HG03045 (cell line): ENCODE measurements around the gene RASSF5.
"Not testable (repeated sequence)": the region's sequence is repeated elsewhere in the genome, so short reads cannot be mapped to it uniquely, and the experiment has no call there.

Experiments used
- ATAC-seq: cut with Tn5 transposase; IDR thresholded peaks from one replicate; pipeline ENCODE4 v1.9.1; 2021; ENCODE audit warnings: mild to moderate bottlenecking, moderate library complexity; ENCODE audit not compliant: unreplicated experiment

The RASSF5 gene

DNA sequence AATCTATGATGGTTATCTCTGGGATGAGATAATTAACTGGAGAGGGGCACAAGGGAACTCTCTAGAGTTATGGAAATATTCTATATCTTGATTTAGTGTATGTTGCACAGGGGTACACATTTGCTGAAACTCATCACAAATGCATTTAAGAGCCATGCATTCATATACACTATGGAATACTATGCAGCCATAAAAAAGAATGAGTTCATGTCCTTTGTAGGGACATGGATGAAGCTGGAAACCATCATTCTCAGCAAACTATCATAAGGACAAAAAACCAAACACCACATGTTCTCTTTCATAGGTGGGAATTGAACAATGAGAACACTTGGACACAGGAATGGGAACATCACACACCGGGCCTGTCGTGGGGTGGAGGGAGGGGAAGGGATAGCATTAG is 119.1 kb downstream of the RASSF5 start:
- not testable (repeated sequence) for ATAC-seq

- no peak for ATAC-seq
Observed at GRCh38 chr1:206628916-206629315, 121.6 kb downstream of the RASSF5 start.

DNA sequence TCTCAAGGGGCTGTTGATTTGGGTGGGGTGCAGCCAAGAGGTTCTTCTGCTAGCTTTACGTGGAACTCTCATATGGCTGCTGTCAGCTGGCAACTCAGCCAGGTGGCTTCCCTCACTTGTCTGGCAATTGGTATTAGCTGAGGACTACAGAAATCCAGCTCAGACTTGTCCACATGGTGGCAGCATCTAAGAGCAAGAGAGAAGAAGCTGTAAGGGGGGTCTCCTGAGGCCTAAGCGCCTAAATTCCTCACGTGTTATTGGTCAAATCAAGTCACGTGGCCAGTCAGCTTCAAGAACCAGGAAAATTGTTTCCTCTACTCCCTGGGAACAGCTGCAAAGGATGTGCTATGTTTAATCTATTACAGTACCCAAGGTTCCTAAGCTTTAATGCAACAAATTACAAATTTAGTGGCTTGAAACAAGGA is 123.8 kb downstream of the RASSF5 start:
- no peak for ATAC-seq

GRCh38 chr1:206633708-206634121 is 126.4 kb downstream of the RASSF5 start:
- no peak for ATAC-seq

DNA sequence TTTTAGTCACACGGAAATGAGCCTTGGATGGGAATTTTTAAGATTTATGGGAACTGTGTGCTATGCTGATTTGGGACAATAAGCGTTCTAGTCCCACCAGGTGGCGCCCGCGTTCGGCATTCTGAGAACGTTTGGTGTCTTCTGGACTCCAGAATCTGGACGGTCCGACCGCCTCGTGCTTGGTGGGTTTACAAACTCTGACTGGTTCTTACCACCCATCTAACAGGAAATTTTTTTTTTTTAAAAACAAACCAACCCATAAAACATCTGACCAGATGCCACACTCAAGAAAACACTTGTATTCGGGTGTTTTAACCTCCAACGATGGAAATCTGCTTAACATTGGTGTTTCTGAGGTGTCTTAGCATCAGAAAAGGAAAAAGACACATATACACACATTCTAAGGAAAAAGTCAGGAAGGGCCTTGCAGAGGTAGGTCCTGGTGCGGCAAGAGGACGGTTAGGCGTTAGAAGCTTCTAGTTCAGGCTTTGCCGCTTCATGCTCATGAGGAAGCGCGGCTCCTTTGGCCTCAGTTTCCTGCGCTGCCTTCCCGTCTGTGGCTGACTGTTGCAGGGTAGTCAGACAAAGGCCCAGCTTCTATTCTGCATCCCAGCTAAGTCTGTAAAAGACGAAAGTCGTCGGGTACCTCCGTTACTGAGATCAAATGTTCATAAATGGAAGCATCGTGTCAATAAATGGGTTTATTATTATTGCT is 127.2 kb downstream of the RASSF5 start:
- ATAC-seq, result no peak

GRCh38 chr1:206635080-206635977 is 128.0 kb downstream of the RASSF5 start, which contains the start of gene DYRK3:
TSS of gene DYRK3 (plus strand) at chr1:206635536. CDS start at chr1:206635704, 168 bp downstream.
- peak; percentile 93 for ATAC-seq

DNA sequence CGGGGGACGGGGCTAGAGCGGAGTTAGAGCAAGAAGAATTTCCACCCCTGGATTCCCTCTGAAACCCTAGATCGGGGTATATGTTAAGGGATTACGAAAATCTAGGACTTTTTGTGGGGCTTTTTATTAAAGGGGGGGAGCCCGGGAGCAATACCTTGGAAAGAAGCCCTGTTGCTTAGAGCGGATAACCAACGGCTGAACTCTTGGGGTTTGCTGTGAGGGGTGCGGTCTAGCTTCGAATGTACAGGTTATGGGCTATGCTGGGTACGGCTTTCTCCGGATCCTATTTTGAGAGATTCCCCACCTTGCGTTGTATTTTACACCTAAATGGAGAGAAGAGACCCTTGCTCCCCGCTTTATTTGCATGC is 128.6 kb downstream of the RASSF5 start:
- ATAC-seq, result no peak

GRCh38 chr1:206636671-206637070 is 129.3 kb downstream of the RASSF5 start:
- ATAC-seq, result no peak

GRCh38 chr1:206637605-206638004 is 130.3 kb downstream of the RASSF5 start:
- ATAC-seq, result no peak
